Mononuclear cell (primary cell): ENCODE measurements around the gene TRDN. TPM values are rescaled to one million over a fixed set of nuclear protein-coding genes. Genes with fewer than 3 reads are reported as not detected.
"Not testable (repeated sequence)": the region's sequence is repeated elsewhere in the genome, so short reads cannot be mapped to it uniquely, and the experiment has no call there.

Source experiments
- H3K27me3 ChIP-seq: 2 replicates; pipeline ENCODE4 v1.6.0; 2011; ENCODE audit warnings: low read length, control low read depth; ENCODE audit not compliant: insufficient read depth
- H3K4me1 ChIP-seq: 2 replicates; pipeline ENCODE4 v1.5.1; 2011; ENCODE audit warnings: mild to moderate bottlenecking, low read length, control low read depth; ENCODE audit not compliant: insufficient read depth
- H3K4me3 ChIP-seq: 2 replicates; pipeline ENCODE4 v1.5.1; 2011; ENCODE audit warnings: mild to moderate bottlenecking, low read length, moderate library complexity
- H3K9me3 ChIP-seq: 2 replicates; pipeline ENCODE4 v1.5.1; 2011; ENCODE audit warnings: low read depth, mild to moderate bottlenecking, control low read depth, low read length
- total RNA-seq: library from RNA; depleted of rRNA; stranded (reverse); fragments of >200 nt; gene quantifications from one replicate; pipeline ENCODE4 v1.2.3, GENCODE V29; 2012

Gene TRDN
- total RNA-seq, 1 donor, result not detected

DNA sequence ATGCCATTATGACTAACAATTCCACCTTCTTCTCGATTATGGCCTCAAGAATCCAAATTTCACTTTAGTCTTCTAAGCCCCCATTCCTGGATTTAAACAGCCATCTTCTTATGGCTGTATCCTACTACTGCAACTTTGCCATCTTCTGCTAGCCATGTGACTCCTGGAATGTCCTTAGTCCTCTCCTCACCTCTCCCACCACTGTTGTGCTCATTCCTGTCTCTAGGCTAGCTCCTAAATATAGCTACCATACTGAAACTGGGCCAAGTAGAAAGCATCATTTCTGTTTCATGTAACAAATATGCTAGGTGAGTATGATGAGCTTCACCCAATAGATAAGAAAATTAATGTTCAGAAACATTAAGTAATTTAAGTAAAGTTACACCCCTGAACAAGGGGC is 327.6 kb downstream of the TRDN start:
- Histone ChIP-seq H3K9me3 (no peaks in the 10 kb centered on the region), H3K4me1 (no peaks in the 10 kb centered on the region), H3K4me3 (no peak overlapping the region), H3K27me3 (no peaks in the 10 kb centered on the region)

DNA sequence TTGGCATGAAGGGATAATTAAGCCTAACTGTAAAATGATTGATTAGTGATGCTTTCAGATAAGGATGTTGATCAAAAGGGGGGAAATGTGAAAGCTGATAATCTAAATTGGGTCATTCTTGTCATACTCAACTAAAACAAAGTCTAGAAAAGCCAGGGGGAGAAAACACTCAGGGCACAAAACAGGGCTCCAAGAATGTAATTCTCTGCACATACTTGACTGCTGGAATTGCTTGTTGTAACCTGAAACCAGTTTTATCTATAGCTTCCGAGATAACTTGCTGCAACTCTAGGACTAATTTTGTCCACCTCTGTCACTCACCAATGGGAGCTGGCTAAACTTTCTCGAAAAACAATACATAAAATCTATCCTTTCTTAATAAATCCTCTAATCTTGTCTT is 330.4 kb downstream of the TRDN start:
- Histone ChIP-seq H3K27me3 (no peaks in the 10 kb centered on the region), H3K4me3 (no peak overlapping the region), H3K4me1 (no peaks in the 10 kb centered on the region), H3K9me3 (no peaks in the 10 kb centered on the region)

GRCh38 chr6:123295672-123296071 is 341.1 kb downstream of the TRDN start:
- no peaks in the 10 kb centered on the region for H3K4me1 ChIP-seq

GRCh38 chr6:123295181-123295580 is 341.6 kb downstream of the TRDN start:
- Histone ChIP-seq H3K27me3 (no peaks in the 10 kb centered on the region), H3K4me1 (no peaks in the 10 kb centered on the region), H3K9me3 (no peaks in the 10 kb centered on the region), H3K4me3 (no peak overlapping the region)

More at GRCh38 chr6:123295672-123296071, 341.1 kb downstream of the TRDN start:
- no peaks in the 10 kb centered on the region for H3K27me3 ChIP-seq
- H3K9me3 ChIP-seq, result no peaks in the 10 kb centered on the region
- H3K4me3 ChIP-seq, result no peak overlapping the region

DNA sequence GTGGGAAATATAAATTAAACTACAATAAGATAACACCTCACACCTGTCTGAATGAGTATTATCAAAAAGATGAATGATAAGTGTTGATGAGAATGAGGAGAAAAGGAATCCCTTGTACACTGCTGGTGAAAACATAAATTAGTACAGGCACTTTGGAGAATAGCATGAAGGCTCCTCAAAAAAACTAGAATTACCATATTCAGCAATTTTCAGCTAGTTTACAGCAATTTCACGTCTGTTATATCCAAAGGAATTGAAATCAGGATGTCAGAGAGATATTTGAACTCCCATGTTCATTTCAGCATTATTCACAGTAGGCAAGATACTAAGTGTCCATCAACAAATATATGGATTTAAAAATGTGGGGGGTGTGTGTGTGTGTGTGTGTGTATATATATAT is 348.1 kb downstream of the TRDN start:
- no peaks in the 10 kb centered on the region for H3K9me3 ChIP-seq
- H3K4me3 ChIP-seq, result no peak overlapping the region
- H3K4me1 ChIP-seq, result no peaks in the 10 kb centered on the region
- no peaks in the 10 kb centered on the region for H3K27me3 ChIP-seq

DNA sequence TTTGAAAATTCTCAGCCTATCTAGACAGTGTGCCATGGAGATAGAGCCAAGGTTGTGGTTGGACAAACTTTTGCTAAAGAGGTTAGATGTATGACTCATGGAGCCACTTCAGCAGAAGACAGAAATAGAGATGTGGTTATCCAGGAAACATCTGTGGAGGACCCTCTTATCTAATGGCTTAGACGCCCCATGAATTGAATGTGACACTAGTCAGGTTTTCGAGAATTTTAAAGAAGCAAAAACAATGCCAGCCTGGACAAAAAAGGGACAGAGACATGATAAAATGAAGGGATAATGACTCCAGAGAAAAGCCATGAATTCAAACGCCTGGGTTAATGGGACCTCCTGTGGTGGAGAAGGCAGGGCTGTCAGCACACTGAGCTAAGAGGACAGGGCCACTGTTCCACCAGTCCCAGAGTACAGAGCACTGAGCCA is 360.2 kb downstream of the TRDN start:
- Histone ChIP-seq H3K27me3 (no peaks in the 10 kb centered on the region), H3K4me3 (no peak overlapping the region), H3K4me1 (no peaks in the 10 kb centered on the region), H3K9me3 (no peaks in the 10 kb centered on the region)

DNA sequence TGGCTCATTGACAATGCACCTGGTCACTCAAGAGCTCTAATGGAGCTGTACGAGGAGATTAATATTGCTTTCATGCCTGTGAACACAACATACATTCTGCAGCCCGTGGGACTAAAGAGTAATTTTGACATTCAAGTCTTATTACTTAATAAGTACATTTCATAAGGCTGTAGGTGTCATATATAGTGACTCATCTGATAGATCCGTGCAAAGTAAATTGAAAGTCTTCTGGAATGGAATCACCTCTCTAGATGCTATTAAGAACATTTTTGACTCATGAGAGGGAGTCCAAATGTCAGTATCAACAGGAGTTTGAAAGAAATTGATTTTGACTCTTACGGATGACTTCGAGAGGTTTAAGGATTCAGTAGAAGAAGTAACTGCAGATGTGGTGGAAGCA is 372.8 kb downstream of the TRDN start:
- Histone ChIP-seq H3K9me3 (no peaks in the 10 kb centered on the region), H3K4me3 (no peak overlapping the region), H3K27me3 (no peaks in the 10 kb centered on the region), H3K4me1 (no peaks in the 10 kb centered on the region)

DNA sequence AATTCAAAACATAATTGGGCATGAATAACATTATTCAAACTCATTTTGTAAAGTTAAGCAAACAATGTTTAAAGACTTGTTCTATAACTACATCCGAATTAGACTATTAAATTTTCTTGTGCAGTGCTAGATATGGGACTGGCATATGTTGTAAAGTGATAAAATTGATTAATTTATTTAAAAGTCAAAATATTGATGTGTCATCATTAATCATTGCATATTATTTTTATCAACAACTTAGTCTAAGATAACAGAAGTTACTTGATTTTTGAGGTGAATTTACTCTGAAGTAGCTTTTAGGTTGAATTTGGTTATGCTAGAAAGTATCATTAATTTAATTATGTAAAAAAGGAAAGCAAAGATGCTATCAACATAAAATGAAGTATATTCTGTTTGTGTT is 396.1 kb downstream of the TRDN start:
- Histone ChIP-seq H3K27me3 (no peaks in the 10 kb centered on the region), H3K4me1 (no peaks in the 10 kb centered on the region), H3K9me3 (no peaks in the 10 kb centered on the region), H3K4me3 (no peak overlapping the region)

- H3K4me3 ChIP-seq, result no peak overlapping the region
- no peaks in the 10 kb centered on the region for H3K9me3 ChIP-seq
- H3K4me1 ChIP-seq, result no peaks in the 10 kb centered on the region
- no peaks in the 10 kb centered on the region for H3K27me3 ChIP-seq
Measured at GRCh38 chr6:123233336-123233735, 403.4 kb downstream of the TRDN start.

- H3K4me1 ChIP-seq, H3K9me3 ChIP-seq, H3K27me3 ChIP-seq, H3K4me3 ChIP-seq: not testable (repeated sequence)
Measured at GRCh38 chr6:123227789-123228188, 409.0 kb downstream of the TRDN start.

GRCh38 chr6:123226398-123226797 is 410.4 kb downstream of the TRDN start:
- no peaks in the 10 kb centered on the region for H3K9me3 ChIP-seq
- no peak overlapping the region for H3K4me3 ChIP-seq
- H3K4me1 ChIP-seq, result no peaks in the 10 kb centered on the region
- no peaks in the 10 kb centered on the region for H3K27me3 ChIP-seq

GRCh38 chr6:123224077-123224476 is 412.7 kb downstream of the TRDN start:
- no peaks in the 10 kb centered on the region for H3K27me3 ChIP-seq
- H3K4me1 ChIP-seq, result no peaks in the 10 kb centered on the region
- no peak overlapping the region for H3K4me3 ChIP-seq
- H3K9me3 ChIP-seq, result no peaks in the 10 kb centered on the region

- no peak overlapping the region for H3K4me3 ChIP-seq
- no peaks in the 10 kb centered on the region for H3K9me3 ChIP-seq
- no peaks in the 10 kb centered on the region for H3K27me3 ChIP-seq
- no peaks in the 10 kb centered on the region for H3K4me1 ChIP-seq
Measured at GRCh38 chr6:123223461-123223860, 413.3 kb downstream of the TRDN start.

DNA sequence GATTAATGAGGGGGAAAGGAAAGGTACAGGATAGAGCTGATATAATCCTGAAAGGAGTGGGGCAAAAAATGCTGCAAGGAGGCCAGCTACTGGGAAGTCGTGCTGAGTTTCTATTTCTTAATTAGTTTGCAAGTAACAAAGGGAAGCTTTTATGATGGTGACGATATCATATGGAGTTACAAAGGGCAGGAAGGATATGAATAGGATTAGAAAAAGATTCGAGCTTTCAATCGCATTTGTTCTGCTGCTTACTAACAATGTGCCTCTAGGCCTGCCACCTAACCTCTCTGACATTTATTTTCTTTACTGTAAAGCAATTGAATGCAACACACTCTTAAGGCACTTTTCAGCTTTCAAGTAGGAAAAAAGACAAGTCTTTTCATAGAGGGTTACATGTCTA is 421.5 kb downstream of the TRDN start:
- H3K4me1 ChIP-seq, result no peaks in the 10 kb centered on the region
- no peaks in the 10 kb centered on the region for H3K9me3 ChIP-seq
- H3K4me3 ChIP-seq, result no peak overlapping the region
- no peaks in the 10 kb centered on the region for H3K27me3 ChIP-seq

- Histone ChIP-seq H3K4me3 (no peak overlapping the region), H3K9me3 (no peaks in the 10 kb centered on the region), H3K27me3 (no peaks in the 10 kb centered on the region), H3K4me1 (no peaks in the 10 kb centered on the region)
Measured at GRCh38 chr6:123214433-123214832, 422.3 kb downstream of the TRDN start.

DNA sequence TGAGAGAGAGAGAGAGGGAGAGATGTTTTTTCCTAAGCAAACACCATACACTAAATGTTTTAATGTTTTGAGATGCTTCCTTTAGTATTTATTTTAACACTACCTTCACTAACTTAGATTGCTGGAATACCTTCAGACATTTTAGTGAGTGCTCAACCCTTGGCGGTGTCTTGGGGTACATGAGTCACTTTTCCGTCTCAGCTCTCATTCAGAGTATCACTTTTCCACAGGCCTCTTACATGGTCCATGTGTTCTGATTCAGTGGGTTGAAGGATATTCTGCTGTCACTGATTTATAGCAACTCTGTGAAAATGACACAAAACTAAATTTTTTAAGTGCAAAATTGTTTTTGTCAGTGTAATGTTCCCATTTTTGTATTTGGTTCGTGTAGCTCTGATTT is 422.8 kb downstream of the TRDN start:
- Histone ChIP-seq H3K4me3 (no peak overlapping the region), H3K27me3 (no peaks in the 10 kb centered on the region), H3K4me1 (no peaks in the 10 kb centered on the region), H3K9me3 (no peaks in the 10 kb centered on the region)
